Measurements from ENCODE around the gene MICB. TPM values are rescaled to one million over a fixed set of nuclear protein-coding genes. Genes with fewer than 3 reads are reported as not detected.
"Not testable (repeated sequence)": the region's sequence is repeated elsewhere in the genome, so short reads cannot be mapped to it uniquely, and the experiment has no call there.

The MICB gene
- total and polyA plus RNA-seq, 7 donors: 0.71 to 7.7 (median 1.5) TPM

GRCh38 chr6:31490115-31490873 lies 7.7 kb upstream of the MICB start:
- no peaks in the 10 kb centered on the region for H3K36me3 ChIP-seq
- H3K9me3 ChIP-seq: no peaks in the 10 kb centered on the region
- TF ChIP-seq POLR2A (IDR thresholded peaks at IDR 0.05) (no peak), EP300 (IDR thresholded peaks at IDR 0.05) (no peak), POLR2AphosphoS5 (IDR thresholded peaks at IDR 0.05) (no peak), CTCF (IDR thresholded peaks at IDR 0.05) (no peak)
- intact Hi-C loops (cut with DNase I): no loop called here
- no peak overlapping the region for H3K4me3 ChIP-seq
- peaks cover 0 to 13% (median 10%) of the 10 kb centered on the region in 4 donors for H3K4me1 ChIP-seq
- 77 to 79% methylated on average over 16 of the region's 16 CpGs for WGBS, 2 donors
- no peak for DNase-seq
- H3K27ac ChIP-seq: no peak overlapping the region
- peaks cover 3 to 42% (median 25%) of the 10 kb centered on the region in 3 donors for H3K27me3 ChIP-seq

GRCh38 chr6:31493550-31493874 lies 4.4 kb upstream of the MICB start:
- not testable (repeated sequence) for H3K27ac ChIP-seq, DNase-seq, H3K36me3 ChIP-seq, H3K9me3 ChIP-seq
- Histone ChIP-seq H3K27me3 (peaks cover 13 to 62% (median 31%) of the 10 kb centered on the region in 3 donors), H3K4me3 (peak overlapping the region in 2 of 4 donors; percentile 45 to 52), H3K4me1 (peaks cover 0 to 27% (median 22%) of the 10 kb centered on the region in 4 donors)
- WGBS, 2 donors: 2 to 4% methylated on average over 2 of the region's 2 CpGs
- intact Hi-C loops (cut with DNase I): loop anchor here (2.0 kb wide), 1 partner anchor 105 kb away; no protein-coding TSS in a partner anchor

GRCh38 chr6:31493875-31494694 lies 3.9 kb upstream of the MICB start:
- intact Hi-C loops (cut with DNase I): loop anchor here (2.0 kb wide), 2 partner anchors 47 to 105 kb away; no protein-coding TSS in a partner anchor

GRCh38 chr6:31495580-31495979 lies 2.4 kb upstream of the MICB start:
- Histone ChIP-seq H3K36me3 (no peaks in the 10 kb centered on the region), H3K9me3 (no peaks in the 10 kb centered on the region), H3K27me3 (peaks cover 16 to 73% (median 40%) of the 10 kb centered on the region in 3 donors), H3K4me1 (peaks cover 0 to 34% (median 25%) of the 10 kb centered on the region in 4 donors), H3K4me3 (no peak overlapping the region), H3K27ac (no peak overlapping the region)
- no peak for DNase-seq
- TF ChIP-seq POLR2AphosphoS5 (IDR thresholded peaks at IDR 0.05) (no peak), POLR2A (IDR thresholded peaks at IDR 0.05) (no peak), EP300 (IDR thresholded peaks at IDR 0.05) (no peak), CTCF (IDR thresholded peaks at IDR 0.05) (no peak)
- intact Hi-C loops (cut with DNase I): loop anchor here (2.0 kb wide), 1 partner anchor 45 kb away; no protein-coding TSS in a partner anchor
- 60 to 69% methylated on average over 2 of the region's 2 CpGs for WGBS, 2 donors

More at GRCh38 chr6:31493875-31494694, 3.9 kb upstream of the MICB start:
- WGBS, 2 donors: 0 to 1% methylated on average over 58 of the region's 58 CpGs
- Histone ChIP-seq H3K4me1 (peaks cover 0 to 33% (median 25%) of the 10 kb centered on the region in 4 donors), H3K4me3 (peak overlapping the region; percentile 27 to 52 (median 44)), H3K27ac (peak overlapping the region; percentile 37 to 76 (median 62)), H3K36me3 (no peaks in the 10 kb centered on the region), H3K27me3 (peaks cover 16 to 67% (median 37%) of the 10 kb centered on the region in 3 donors), H3K9me3 (no peaks in the 10 kb centered on the region)
- peak; percentile 84 for DNase-seq
- TF ChIP-seq POLR2AphosphoS5 (IDR thresholded peaks at IDR 0.05) (peak in 3 of 4 donors; percentile 6 to 46 (median 26)), CTCF (IDR thresholded peaks at IDR 0.05) (peak; percentile 61 to 76 (median 65)), POLR2A (IDR thresholded peaks at IDR 0.05) (no peak), EP300 (IDR thresholded peaks at IDR 0.05) (no peak)

GRCh38 chr6:31496826-31497225 lies 1.1 kb upstream of the MICB start:
- H3K4me3 ChIP-seq; H3K27ac ChIP-seq; H3K36me3 ChIP-seq; H3K9me3 ChIP-seq; intact Hi-C loops (cut with DNase I); DNase-seq: not testable (repeated sequence)
- WGBS, 2 donors: 62 to 70% methylated on average over 4 of the region's 4 CpGs
- Histone ChIP-seq H3K27me3 (peaks cover 16 to 79% (median 40%) of the 10 kb centered on the region in 3 donors), H3K4me1 (peaks cover 0 to 34% (median 25%) of the 10 kb centered on the region in 4 donors)

All from sigmoid colon (tissue), 7 donors.